GM10266 (cell line): ENCODE data around the gene KRT84.

Experiments
- DNase-seq: peaks from one replicate; pipeline ENCODE4 v3.0.0; 2012; ENCODE audit errors: extremely low spot score
- CTCF ChIP-seq: IDR thresholded peaks from 2 replicates; pipeline ENCODE4 v1.5.1; 2012; ENCODE audit warnings: mild to moderate bottlenecking, low read depth; ENCODE audit not compliant: control insufficient read depth, insufficient read depth; ENCODE audit errors: missing control alignments

The KRT84 gene

GRCh38 chr12:52377266-52377665 lies 8.2 kb downstream of the KRT84 start:
- DNase-seq, result no peak
- TF ChIP-seq CTCF, result no peak

GRCh38 chr12:52372216-52373154 lies 13.0 kb downstream of the KRT84 start:
- TF ChIP-seq CTCF, result peak; percentile 82
- DNase-seq, result peak; percentile 80

GRCh38 chr12:52371716-52372115 lies 13.7 kb downstream of the KRT84 start:
- no peak for DNase-seq
- TF ChIP-seq CTCF, result no peak

GRCh38 chr12:52370926-52371608 lies 14.4 kb downstream of the KRT84 start:
- TF ChIP-seq CTCF, result no peak
- DNase-seq, result no peak

- DNase-seq, result no peak
- TF ChIP-seq CTCF, result no peak
These were observed 15.6 kb downstream of the KRT84 start for GRCh38 chr12:52369809-52370208.

- DNase-seq, result no peak
- TF ChIP-seq CTCF, result no peak
These were observed 16.2 kb downstream of the KRT84 start for GRCh38 chr12:52369211-52369610.

- DNase-seq, result no peak
- TF ChIP-seq CTCF, result no peak
These were observed 16.9 kb downstream of the KRT84 start for GRCh38 chr12:52368508-52368907.
